HG03469 (cell line): ENCODE results near the gene CRYBG3.

Source experiments
- ATAC-seq: cut with Tn5 transposase; IDR thresholded peaks from one replicate; pipeline ENCODE4 v1.9.1; 2021; ENCODE audit warnings: mild to moderate bottlenecking, moderate library complexity, moderate number of reproducible peaks; ENCODE audit not compliant: unreplicated experiment

CRYBG3 gene

GRCh38 chr3:97939401-97939800 lies 117.6 kb downstream of the CRYBG3 start:
- ATAC-seq = no peak

GRCh38 chr3:97940034-97940433 lies 118.2 kb downstream of the CRYBG3 start:
- no peak for ATAC-seq

GRCh38 chr3:97942801-97943546 lies 121.2 kb downstream of the CRYBG3 start:
- no peak for ATAC-seq

- no peak for ATAC-seq
Observed at GRCh38 chr3:97948351-97949109, 126.7 kb downstream of the CRYBG3 start.

DNA sequence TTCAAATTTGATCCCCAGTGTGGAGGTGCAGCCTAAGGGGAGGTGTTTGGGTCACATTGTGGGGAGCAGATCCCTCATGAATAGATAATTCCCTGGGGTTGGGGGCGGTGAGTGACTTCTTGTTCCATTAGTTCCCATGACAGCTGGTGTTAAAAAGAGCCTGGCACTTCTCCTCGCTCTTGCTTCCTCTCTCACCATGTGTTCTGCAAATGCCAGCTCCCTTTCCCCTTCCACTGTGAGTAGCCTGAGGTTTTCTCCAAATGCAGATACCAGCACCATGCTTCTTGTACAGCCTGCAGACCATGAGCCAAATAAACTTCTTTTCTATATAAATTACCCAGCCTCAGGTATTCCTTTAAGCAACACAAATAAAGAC lies 127.3 kb downstream of the CRYBG3 start:
- no peak for ATAC-seq

GRCh38 chr3:97949743-97950142 lies 127.9 kb downstream of the CRYBG3 start:
- ATAC-seq = no peak

DNA sequence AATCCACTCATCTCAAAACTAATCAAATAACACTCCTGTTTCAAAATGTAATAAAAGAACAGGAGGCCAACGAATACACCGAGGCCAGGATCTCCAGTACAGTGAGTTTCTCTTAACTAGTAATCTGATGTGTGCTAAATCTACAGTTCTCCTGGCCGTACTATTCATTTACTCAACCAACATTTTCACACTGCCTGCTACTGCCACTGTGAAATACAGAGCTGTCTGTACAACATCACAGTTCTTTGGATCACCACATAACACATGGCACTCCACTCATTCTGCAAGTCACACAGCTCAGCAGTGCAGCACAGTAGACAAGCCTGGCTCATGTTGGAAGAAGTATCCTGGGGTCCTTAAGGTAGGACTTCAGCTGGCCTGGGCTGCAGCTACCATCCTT lies 128.5 kb downstream of the CRYBG3 start:
- no peak for ATAC-seq

- no peak for ATAC-seq
Observed at GRCh38 chr3:97952280-97952679, 130.5 kb downstream of the CRYBG3 start.

DNA sequence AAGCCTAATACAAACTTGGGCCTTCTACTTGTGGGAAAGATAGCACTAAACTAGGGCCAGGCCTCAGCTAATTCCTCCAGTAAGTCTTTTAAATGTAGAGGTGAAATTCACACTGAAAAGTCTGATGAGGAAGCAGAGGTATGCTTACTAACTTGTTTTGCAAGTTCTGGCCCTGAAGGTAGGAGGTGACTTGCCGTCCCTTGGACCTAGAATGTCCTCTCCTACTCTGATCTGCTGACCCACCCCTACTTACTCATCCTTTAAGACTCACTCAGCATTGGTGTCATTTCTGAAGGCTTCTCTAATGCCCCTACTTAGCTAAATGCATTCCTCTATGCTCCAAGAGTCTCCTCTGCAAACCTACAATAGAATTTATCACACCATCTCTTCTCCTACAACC lies 131.1 kb downstream of the CRYBG3 start:
- ATAC-seq = no peak

- ATAC-seq = peak; percentile 60
Observed at GRCh38 chr3:97954228-97954827, 132.5 kb downstream of the CRYBG3 start.

- no peak for ATAC-seq
Observed at GRCh38 chr3:97956051-97956450, 134.2 kb downstream of the CRYBG3 start.

GRCh38 chr3:97957617-97958311 lies 136.0 kb downstream of the CRYBG3 start:
- ATAC-seq = no peak

DNA sequence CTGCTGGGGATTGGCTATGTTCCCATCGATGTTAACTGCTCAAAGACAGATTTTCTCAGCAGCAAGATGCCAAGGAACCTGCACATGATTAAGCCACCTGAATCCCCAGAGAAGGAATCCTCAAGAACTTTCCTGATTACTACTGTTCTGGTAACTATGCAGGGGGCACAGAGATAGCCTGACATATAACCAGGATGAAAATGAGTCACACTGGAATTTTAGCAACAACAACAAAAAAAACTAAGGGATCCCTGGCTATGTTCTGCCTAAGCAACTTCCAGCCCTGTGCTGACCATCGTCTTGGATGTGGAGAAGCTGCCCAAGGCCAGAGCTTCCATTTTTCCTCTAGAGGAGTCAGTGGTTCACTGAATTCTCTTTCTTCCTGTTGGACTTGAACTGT lies 136.6 kb downstream of the CRYBG3 start:
- no peak for ATAC-seq

DNA sequence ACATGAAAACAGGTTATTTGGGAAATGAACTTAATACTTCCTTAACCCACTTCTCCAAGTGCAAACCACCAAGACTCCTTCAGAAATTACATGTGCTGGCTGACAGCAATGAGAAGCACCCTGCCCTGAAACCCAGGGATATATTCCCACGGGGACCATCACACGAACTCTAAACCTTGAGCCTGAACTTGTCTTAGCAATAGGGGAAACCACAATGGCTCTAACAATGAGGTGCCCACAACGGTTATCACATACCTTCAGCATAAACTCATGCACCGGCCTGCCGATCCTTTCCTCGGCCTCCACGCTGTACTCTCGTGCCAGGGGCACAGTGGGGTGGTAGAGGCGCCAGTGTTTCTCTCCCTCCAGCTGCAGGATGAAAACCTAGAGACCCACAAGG lies 137.0 kb downstream of the CRYBG3 start:
- ATAC-seq = no peak

DNA sequence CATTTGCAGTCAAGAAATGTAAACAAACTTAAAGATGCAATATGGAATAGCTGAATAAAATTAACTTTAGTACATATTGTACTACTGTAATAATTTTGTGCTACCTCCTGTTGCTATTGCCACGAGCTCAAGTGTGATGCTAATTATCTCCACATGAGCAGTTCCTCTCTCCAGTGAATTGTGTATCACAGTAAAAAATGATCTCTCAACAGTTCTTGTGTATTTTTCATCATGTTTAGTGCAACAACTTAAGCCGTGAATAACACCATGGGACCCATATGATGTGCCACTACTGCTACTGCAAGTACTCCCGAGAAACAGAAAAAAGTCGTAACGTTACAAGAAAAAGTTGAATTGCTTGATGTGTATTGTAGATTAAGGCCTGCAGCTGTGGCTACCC lies 138.1 kb downstream of the CRYBG3 start:
- ATAC-seq = no peak

DNA sequence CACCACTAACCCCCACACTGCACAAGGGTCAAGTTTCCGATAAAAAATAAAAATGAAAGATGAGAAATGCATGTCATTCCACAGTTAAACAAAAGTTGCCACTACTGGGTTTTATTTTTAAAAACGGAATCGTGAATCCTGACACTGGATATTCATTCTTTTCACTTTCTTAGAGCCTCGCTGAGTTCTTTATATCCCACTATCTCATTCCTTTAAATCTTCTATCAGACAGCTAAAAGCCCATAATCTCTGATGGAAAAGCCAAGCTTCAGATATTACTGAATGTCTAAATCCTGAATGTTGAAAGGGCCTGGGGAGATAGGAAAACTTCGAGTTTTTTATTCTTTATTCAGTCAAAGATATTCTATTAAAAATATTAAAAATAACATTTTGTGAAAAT lies 138.7 kb downstream of the CRYBG3 start:
- ATAC-seq = no peak

DNA sequence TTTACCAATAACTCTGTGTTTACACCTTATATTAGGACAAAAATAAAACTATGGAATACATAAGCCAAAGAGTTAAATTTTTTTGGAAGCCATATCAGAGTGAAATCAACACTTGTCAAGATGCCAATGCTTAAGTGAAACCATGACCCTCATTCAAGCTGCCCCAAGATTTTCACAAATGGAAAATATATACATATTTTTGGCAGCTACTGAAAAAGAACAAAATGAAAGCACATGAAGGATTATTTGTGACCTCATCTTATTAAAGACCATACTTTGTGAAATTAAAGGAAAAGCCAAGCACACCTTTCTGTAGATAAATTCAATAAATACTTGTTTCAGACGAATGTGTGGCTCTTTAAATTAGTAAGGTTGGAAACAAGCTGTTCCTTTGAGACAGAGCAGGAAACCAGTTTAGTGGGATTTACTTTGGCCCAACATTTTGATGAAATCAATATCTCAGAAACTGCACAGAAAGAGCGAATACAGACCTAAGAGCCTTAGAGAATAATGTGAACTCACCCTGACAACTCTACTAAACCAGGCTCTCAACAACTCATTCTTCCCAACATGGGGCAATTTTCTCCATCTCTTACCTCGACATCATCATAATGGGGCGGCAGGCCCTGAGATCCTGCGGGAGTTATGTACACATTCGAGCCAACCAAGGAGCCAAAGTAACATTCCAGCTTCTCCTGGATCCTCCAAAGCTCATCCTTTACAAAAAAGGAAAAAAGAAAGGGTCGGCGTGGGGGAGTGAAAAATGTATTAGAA lies 139.4 kb downstream of the CRYBG3 start:
- no peak for ATAC-seq

- ATAC-seq = no peak
Observed at GRCh38 chr3:97967966-97968365, 146.2 kb downstream of the CRYBG3 start.

- ATAC-seq = no peak
Observed at GRCh38 chr3:97968376-97968775, 146.6 kb downstream of the CRYBG3 start.

- no peak for ATAC-seq
Observed at GRCh38 chr3:97969541-97969940, 147.7 kb downstream of the CRYBG3 start.

DNA sequence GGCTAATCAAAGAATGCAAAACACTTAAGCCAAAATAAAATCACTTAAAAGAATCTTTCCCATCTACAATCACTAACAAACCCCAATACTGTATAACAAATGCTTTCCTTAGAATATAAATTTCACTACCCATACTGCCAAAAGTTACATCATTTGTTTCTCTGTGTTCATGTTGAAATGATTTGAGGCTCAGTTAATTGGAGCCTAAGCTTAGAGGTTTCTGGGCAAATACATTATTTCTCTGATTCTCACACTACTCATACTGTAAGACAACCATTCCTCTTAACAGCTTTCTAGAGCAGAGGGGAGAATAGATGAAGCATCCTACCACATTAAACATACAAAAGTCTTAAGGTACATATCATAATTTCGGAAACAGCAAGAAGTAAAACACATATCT lies 148.3 kb downstream of the CRYBG3 start:
- ATAC-seq = no peak
